ENCODE data around the gene APOL1. TPM values are rescaled to one million over a fixed set of nuclear protein-coding genes. Genes with fewer than 3 reads are reported as not detected.
"Not testable (repeated sequence)": the region's sequence is repeated elsewhere in the genome, so short reads cannot be mapped to it uniquely, and the experiment has no call there.

Gene APOL1
- total RNA-seq = 30.1 TPM

- Histone ChIP-seq H3K27ac (peak within 1 kb of the TSS; percentile 69 to 78), H3K4me3 (peak within 1 kb of the TSS; percentile 52 to 63), H3K27me3 (no peaks in the 10 kb centered on the region), H3K36me3 (no peaks in the 10 kb centered on the region), H3K9me3 (peaks cover 0 to 4% of the 10 kb centered on the region in 2 donors), H3K4me1 (peaks cover 0 to 18% of the 10 kb centered on the region in 2 donors)
- no peak for DNase-seq (ENCODE audit: low spot score in 2 of 2)
- intact Hi-C loops (cut with DNase I) = loop anchor here (1.0 kb wide), 1 partner anchor 14 kb away; the partner anchor contains the start of gene APOL2
- no peak for TF ChIP-seq CTCF (IDR thresholded peaks at IDR 0.05)
Measured at GRCh38 chr22:36252754-36253522, at the start of gene APOL1. Gene APOL1, plus strand, starts transcription at chr22:36253133. Its CDS starts 1,823 bp downstream, at chr22:36254956.

- H3K27ac ChIP-seq; H3K36me3 ChIP-seq; H3K27me3 ChIP-seq; DNase-seq (ENCODE audit: low spot score in 2 of 2); H3K9me3 ChIP-seq; H3K4me3 ChIP-seq; H3K4me1 ChIP-seq: not testable (repeated sequence)
- intact Hi-C loops (cut with DNase I) = loop anchor here (5.0 kb wide), 1 partner anchor 54 kb away; no protein-coding TSS in a partner anchor
Measured at GRCh38 chr22:36203441-36203840, 49.5 kb upstream of the APOL1 start.

- no peaks in the 10 kb centered on the region for H3K36me3 ChIP-seq
- no peak overlapping the region for H3K4me3 ChIP-seq
- H3K27me3 ChIP-seq = no peaks in the 10 kb centered on the region
- TF ChIP-seq CTCF (IDR thresholded peaks at IDR 0.05) = no peak
- intact Hi-C loops (cut with DNase I) = loop anchor here (5.0 kb wide), 1 partner anchor 53 kb away; no protein-coding TSS in a partner anchor
- H3K27ac ChIP-seq = no peak overlapping the region
- H3K9me3 ChIP-seq = no peaks in the 10 kb centered on the region
- H3K4me1 ChIP-seq = no peaks in the 10 kb centered on the region
- DNase-seq (ENCODE audit: low spot score in 2 of 2) = peak in 1 of 2 donors; percentile 34
Measured at GRCh38 chr22:36204001-36204631, 48.8 kb upstream of the APOL1 start.

GRCh38 chr22:36204632-36205015 lies 48.3 kb upstream of the APOL1 start:
- no peak for DNase-seq (ENCODE audit: low spot score in 2 of 2)
- no peak for TF ChIP-seq CTCF (IDR thresholded peaks at IDR 0.05)
- intact Hi-C loops (cut with DNase I) = loop anchor here (5.0 kb wide), 1 partner anchor 53 kb away; no protein-coding TSS in a partner anchor

GRCh38 chr22:36205573-36205972 lies 47.4 kb upstream of the APOL1 start:
- H3K4me3 ChIP-seq; H3K9me3 ChIP-seq; H3K4me1 ChIP-seq; H3K27me3 ChIP-seq; DNase-seq (ENCODE audit: low spot score in 2 of 2); intact Hi-C loops (cut with DNase I); H3K36me3 ChIP-seq; H3K27ac ChIP-seq: not testable (repeated sequence)

More at GRCh38 chr22:36204632-36205015, 48.3 kb upstream of the APOL1 start:
- Histone ChIP-seq H3K36me3 (no peaks in the 10 kb centered on the region), H3K27me3 (no peaks in the 10 kb centered on the region), H3K4me1 (no peaks in the 10 kb centered on the region), H3K4me3 (no peak overlapping the region), H3K27ac (no peak overlapping the region), H3K9me3 (no peaks in the 10 kb centered on the region)

- intact Hi-C loops (cut with DNase I) = no loop called here
- Histone ChIP-seq H3K27me3 (no peaks in the 10 kb centered on the region), H3K36me3 (no peaks in the 10 kb centered on the region), H3K4me1 (no peaks in the 10 kb centered on the region), H3K4me3 (no peak overlapping the region), H3K9me3 (no peaks in the 10 kb centered on the region), H3K27ac (no peak overlapping the region)
- no peak for DNase-seq (ENCODE audit: low spot score in 2 of 2)
- TF ChIP-seq CTCF (IDR thresholded peaks at IDR 0.05) = no peak
Measured at GRCh38 chr22:36206255-36206654, 46.7 kb upstream of the APOL1 start.

All from ascending aorta (tissue), 2 donors.